NB4 (cell line): Measurements from ENCODE around the gene REEP1.

Source experiments
- CTCF ChIP-seq: IDR thresholded peaks from one replicate; pipeline ENCODE4 v1.5.1; 2012; ENCODE audit warnings: low read depth, low read length
- POLR2A ChIP-seq: IDR thresholded peaks from 2 replicates; pipeline ENCODE4 v1.6.1; 2011; ENCODE audit warnings: mild to moderate bottlenecking; ENCODE audit not compliant: insufficient read length; ENCODE audit errors: extremely low read depth

- TF ChIP-seq POLR2A = no peak
- no peak for TF ChIP-seq CTCF
Observed at GRCh38 chr2:86235196-86235980, 102.0 kb downstream of the REEP1 start.
